GM19438 (cell line): ENCODE results near the gene DUSP1.
"Not testable (repeated sequence)": the region's sequence is repeated elsewhere in the genome, so short reads cannot be mapped to it uniquely, and the experiment has no call there.

Experiments
- ATAC-seq: cut with Tn5 transposase; IDR thresholded peaks from one replicate; pipeline ENCODE4 v1.9.1; 2021; ENCODE audit warnings: low read depth; ENCODE audit not compliant: unreplicated experiment

The DUSP1 gene

GRCh38 chr5:172798422-172799215 lies 27.6 kb upstream of the DUSP1 start:
- no peak for ATAC-seq

- no peak for ATAC-seq
Observed at GRCh38 chr5:172797771-172798191, 26.8 kb upstream of the DUSP1 start.

- ATAC-seq = no peak
Observed at GRCh38 chr5:172796306-172796705, 25.3 kb upstream of the DUSP1 start.

DNA sequence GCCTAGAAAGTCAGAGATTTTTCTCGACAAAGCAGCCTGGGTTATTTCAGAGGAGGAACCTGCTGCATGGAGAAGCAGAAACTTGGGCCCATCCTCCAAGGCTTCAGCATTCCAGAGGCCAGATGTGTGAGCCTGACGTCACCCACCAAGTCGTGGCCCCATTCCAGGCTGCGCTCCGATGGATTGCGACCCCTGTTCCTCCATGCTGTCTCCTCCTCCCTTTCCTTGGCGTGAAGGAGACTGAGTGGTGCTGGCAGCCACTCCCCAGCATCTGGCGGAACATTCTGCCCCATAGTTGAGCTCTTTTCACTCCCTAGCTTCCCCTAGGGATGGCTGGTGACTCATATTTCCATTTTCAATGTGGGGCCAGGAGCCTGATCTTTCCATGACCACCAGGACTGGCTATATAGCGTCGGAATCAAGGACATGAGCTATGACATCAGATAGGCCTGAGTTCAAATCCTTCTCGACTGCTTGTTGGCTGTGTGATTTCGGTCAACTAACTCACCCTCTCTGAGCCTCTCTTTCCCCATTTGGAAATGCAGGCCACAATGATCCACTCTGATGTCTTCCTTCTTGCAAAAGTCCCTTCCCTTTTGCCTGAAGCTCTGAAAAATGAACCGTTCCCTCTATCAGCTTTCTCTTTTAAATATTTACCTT lies 24.5 kb upstream of the DUSP1 start:
- ATAC-seq = no peak

DNA sequence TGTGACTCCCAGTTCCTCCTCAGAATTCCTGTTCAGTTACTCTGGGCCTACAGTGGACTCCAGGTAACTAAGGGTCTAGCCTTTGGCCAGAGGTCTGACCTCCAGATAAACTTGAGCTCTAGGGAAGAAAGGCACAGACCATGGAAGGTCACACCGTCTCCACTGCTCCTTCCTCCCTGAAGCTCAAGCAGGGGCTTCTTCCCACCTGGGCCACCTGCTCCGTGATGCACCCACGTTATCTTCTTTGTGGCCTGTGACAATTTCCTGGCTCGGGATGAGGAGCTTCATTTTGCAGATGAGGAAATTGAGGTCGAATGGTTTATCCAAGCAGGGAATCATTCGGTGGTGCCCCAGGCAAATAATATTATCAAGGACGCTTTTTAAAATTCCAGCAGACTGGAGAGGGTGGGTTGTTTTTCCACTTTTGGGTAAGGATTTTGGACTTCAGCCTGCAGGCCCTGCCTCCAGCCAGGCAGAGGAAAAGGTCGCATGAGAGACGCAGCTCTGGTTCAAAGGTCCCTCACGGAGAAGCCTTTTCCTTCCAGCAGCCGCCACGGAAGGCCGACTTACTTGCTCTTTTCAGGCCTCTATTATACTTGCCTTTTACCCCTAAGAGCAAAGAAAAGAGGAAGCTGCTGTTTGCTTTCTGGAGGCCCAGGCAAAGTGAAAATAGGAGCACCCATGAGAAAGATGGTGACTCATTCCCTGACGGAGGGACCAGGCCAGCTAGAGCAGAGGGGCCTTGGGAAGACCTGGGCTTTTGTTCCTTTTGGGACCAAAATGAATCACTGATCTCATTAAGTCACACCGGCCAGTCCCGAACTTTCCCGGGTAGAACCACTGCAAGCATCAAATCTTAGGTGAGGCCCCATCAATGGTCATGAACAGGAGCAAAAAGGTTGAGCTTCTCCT lies 22.8 kb upstream of the DUSP1 start:
- ATAC-seq = no peak

GRCh38 chr5:172792701-172793570 lies 21.9 kb upstream of the DUSP1 start:
- ATAC-seq = no peak

DNA sequence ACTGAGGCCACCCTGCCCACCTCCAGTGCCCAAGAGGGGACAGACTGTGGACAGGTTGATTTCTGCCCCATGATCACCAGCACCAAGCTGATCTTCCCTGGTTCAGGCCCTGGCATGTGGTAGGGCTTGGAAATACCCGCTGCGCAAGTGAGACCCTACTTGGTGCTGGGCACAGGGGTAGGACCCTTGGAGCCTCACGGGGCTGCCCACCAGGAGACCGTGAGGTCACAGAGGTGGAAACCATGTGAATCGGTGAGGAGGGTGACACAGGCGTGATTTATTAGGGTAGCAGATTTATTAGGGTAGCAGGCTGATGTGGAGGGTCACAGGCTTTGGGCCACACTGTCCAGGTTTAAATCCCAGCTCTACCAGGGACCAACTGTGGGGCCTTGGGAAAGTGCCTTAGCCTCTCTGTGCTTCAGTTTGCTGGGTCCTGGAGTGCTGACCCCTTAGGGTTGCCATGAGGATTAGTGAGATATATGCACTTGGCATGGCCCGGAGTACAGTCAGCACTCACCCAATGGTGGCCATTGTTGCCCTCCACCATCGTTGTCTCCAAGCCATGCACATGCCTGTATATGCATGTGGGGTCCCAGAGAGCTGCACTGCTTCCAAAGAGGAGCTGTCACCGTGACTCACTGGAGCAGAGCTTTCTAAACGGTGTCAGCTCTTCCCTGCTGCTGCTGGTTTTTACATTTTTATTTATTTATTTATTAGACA lies 20.9 kb upstream of the DUSP1 start:
- no peak for ATAC-seq

DNA sequence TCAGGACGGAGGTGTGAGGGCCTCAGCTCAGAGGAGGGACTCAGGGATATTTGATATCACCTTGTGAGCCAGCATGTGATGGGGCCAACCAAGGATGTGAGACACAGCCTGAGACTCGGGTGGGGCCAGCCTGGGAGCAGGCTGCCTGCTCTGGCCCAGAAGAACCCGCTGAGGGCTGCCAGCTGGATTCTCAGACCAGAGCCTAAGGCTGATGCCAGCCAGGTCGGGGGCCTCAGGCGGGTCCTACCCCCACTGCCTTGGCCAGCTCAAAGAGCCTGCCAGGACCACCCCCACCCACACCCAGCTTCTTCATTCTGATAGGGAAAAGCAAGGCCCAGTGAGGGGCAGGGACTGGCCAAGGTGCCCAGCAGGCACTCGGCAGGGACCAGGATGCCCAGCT lies 20.3 kb upstream of the DUSP1 start:
- ATAC-seq = no peak

DNA sequence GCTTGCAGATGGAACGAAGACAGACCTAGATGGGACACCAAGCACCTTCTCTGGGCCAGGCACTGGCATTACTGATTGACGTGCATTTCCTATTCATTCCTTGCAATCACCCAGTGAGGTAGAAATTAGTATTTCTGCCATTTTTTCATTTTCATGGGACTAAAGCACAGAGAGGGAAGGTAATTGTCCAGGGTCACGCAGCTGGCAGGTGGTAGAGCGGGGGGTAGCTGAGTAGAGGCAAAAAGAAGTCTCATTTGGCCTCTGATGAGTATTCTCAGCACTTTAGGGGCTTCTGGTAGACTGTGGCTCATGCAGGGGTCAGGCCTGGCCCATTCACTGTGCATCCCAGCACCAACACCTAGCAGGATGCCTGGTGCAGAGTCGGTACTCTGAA lies 19.5 kb upstream of the DUSP1 start:
- ATAC-seq = no peak

DNA sequence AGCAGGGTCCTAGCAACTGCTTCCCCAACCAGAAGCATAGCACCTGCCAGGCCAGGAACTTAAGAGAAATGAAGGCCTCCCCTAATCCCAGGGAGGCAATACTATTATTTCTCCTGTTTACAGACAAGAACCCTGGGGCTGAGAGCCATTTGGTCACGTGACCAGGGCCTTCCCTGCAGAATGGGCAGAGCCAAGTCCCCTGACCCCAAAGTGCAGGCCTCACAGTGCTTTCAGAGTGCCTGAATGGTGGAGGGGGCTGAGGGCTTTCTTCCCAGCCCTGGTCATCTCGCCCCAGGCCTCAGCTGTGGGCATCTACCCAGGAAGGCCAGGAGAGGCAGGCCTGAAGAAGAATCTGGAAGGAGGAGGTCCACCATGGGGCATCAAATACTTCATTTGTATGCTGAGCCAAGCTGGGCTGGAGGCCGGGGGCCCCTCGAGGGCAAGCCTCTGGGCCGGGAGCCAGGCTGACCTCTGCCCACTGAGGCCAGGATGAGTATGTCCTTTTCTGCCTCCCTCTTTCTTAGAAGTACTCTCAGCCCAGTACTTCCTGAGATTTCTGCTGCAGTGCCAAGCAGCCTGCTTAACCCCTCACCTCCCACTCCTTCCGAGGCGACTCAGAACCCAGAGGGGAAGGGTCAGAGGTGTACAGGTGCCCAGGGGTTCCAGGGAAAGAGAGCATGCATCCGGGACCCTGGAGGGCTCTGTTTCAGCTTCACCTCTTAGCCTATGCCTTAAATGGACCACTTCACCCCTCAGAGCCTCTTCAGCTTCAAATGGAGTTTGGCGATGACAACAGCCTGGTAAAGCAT lies 18.9 kb upstream of the DUSP1 start:
- no peak for ATAC-seq

GRCh38 chr5:172788771-172789686 lies 18.0 kb upstream of the DUSP1 start:
- ATAC-seq = no peak

- not testable (repeated sequence) for ATAC-seq
Observed at GRCh38 chr5:172787538-172787937, 16.5 kb upstream of the DUSP1 start.

- no peak for ATAC-seq
Observed at GRCh38 chr5:172786736-172787462, 15.9 kb upstream of the DUSP1 start.

DNA sequence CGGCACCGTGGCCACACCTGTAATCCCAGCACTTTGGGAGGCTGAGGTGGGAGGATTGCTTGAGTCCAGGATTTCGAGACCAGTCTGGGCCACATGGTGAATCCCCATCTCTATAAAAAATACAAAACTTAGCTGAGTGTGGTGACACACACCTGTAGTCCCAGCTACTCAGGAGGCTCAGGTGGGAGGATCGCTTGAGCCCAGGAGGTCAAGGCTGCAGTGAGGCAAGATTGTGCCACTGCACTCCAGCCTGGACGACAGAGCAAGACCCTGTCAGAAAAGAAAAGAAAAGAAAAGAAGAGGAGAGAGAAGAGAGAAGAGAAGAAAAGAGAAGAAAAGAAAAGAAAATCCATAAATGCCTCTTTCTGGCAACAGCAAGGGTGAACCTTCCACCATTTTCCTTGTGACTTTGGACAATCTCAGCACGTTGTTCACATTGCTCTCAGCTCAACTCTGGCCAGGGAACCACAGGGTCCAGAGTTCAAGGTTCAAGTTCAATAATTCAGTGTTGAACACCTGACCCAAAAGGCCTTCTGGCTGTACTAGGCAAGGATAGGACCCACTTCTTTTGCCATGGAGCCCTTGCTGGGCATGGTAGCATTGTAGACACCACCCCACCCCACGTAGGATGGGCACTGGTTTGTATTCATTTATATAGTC lies 14.6 kb upstream of the DUSP1 start:
- ATAC-seq = no peak

DNA sequence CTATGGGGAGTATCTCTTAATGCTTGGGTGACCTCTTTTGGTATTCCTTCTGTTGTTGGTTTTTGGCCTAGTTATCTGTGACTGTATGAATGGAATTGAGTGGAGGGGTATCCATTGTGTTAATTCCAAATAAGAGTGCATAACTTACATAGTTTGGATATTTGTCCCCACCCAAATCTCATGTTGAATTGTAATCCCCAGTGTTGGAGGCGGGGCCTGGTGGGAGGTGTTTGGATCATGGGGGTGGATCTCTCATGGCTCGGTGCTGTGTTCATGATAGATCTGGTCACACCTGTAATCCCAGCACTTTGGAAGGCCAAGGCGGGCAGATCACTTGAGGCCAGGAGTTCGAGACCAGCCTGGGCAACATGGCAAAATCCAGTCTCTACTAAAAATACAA lies 13.2 kb upstream of the DUSP1 start:
- not testable (repeated sequence) for ATAC-seq

DNA sequence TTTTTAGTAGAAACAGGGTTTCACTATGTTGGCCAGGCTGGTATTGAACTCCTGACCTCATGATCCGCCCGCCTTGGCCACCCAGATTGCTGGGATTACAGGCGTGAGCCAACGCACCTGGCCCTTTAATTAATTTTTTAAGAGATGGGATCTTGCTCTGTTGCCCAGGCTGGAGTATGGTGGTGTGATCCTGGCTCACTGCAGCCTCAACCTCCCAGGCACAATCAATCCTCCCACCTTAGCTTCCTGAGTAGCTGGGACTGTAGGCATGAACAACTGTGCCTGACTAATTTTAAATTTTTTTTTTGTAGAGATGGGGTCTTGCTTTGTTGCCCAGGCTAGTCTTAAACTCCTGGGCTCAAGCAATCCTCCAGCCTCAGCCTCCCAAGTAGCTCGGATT lies 12.3 kb upstream of the DUSP1 start:
- ATAC-seq = not testable (repeated sequence)
